ENCODE measurements around the gene JADE2. TPM values are rescaled to one million over a fixed set of nuclear protein-coding genes. Genes with fewer than 3 reads are reported as not detected.

The JADE2 gene
- total and polyA plus RNA-seq, 2 of the 8 experiments (the other 6 are each of a cell fraction or from before 2014, with no cell fraction given): 19.2 to 55.8 TPM

DNA sequence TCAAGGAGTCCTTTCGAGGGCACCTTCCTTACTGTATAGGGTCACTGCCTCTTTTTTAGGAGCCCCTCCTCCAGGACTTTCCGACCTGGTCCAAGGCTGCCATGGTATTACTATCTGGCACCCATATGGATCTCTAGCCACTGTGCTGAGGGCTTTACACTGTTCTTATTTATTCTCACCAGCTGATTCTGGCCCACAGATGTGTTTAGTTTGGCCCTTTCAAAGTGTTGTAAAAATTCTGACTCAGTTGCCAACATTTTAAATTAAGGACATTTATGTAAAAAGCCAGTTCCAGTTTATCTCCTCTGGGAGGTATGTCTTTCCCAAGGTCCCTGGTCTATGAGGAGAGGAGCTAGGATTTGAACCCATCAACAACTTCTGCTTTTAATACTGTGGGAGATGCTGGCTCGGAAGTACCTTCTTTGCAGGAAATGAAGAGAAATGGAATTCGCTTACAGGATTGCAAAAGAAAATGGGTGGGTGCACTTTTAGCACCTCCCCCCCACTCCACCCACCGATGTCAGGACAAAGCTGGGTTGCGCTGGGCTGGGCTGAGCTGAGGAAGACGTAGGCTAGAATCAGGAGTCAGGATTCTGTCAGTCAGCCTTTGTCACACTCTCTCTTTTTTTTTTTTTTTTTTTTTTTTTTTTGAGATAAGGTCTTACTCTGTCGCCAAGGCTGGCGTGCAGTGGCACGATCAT is 7.8 kb downstream of the JADE2 start (continued):
- TF ChIP-seq EZH2 (IDR thresholded peaks at IDR 0.05; ENCODE audit: low read depth, low read length, severe bottlenecking) (no peak), RXRA (IDR thresholded peaks at IDR 0.05; ENCODE audit: insufficient read depth, low read depth, low read length) (no peak), CHD1 (IDR thresholded peaks at IDR 0.05; ENCODE audit: low read depth, low read length) (no peak), CHD7 (IDR thresholded peaks at IDR 0.05; ENCODE audit: insufficient replicate concordance, low read length) (no peak), CBX5 (IDR thresholded peaks at IDR 0.05; ENCODE audit: low read depth, low read length) (no peak), JUND (IDR thresholded peaks at IDR 0.05; ENCODE audit: low read length) (no peak), TAF7 (optimal IDR thresholded peaks at IDR 0.05; ENCODE audit: borderline replicate concordance, low read depth, low read length) (no peak)

Data from H1 (cell line).